Spleen (tissue), 11 donors: ENCODE results near the gene SHC4. TPM values are rescaled to one million over a fixed set of nuclear protein-coding genes. Genes with fewer than 3 reads are reported as not detected.

Experiments
- DNase-seq: peaks from one replicate; pipeline ENCODE4 v3.0.0-alpha.2; 2020
- H3K27ac ChIP-seq, 8 donors: fragments of 200-600 bp; sonication (generic) in 7 of 8; 1 replicate in 4 of 8; 2 replicates in 4 of 8; pipeline versions ENCODE4 v1.5.0 to v1.8.0; 2016 to 2021; ENCODE audit warnings: inconsistent platforms in 4 of 8, mild to moderate bottlenecking in 4 of 8, moderate library complexity in 1 of 8
- H3K27me3 ChIP-seq, 7 donors: fragments of 200-600 bp; sonication (generic) in 6 of 7; replicated peaks in 1 of 7; 1 replicate in 4 of 7; 2 replicates in 3 of 7; pipeline versions ENCODE4 v1.5.0 to v1.8.0; 2016 to 2021; ENCODE audit warnings: inconsistent platforms in 3 of 7, mild to moderate bottlenecking in 1 of 7
- H3K36me3 ChIP-seq, 6 donors: fragments of 200-600 bp; sonication (generic) in 5 of 6; 1 replicate in 4 of 6; 2 replicates in 2 of 6; pipeline versions ENCODE4 v1.5.0 to v1.8.0; 2016 to 2021; ENCODE audit warnings: inconsistent platforms in 2 of 6
- H3K4me1 ChIP-seq, 6 donors: fragments of 200-600 bp; sonication (generic) in 5 of 6; 1 replicate in 3 of 6; 2 replicates in 3 of 6; pipeline versions ENCODE4 v1.5.0 to v1.8.0; 2016 to 2021; ENCODE audit warnings: inconsistent platforms in 3 of 6
- H3K4me3 ChIP-seq, 8 donors: fragments of 200-600 bp; sonication (generic) in 7 of 8; 1 replicate in 4 of 8; 2 replicates in 4 of 8; pipeline versions ENCODE4 v1.5.0 to v1.8.0; 2016 to 2021; ENCODE audit warnings: inconsistent platforms in 4 of 8, mild to moderate bottlenecking in 4 of 8, moderate library complexity in 2 of 8
- H3K9me3 ChIP-seq, 8 donors: fragments of 200-600 bp; sonication (generic) in 7 of 8; 1 replicate in 4 of 8; 2 replicates in 4 of 8; pipeline versions ENCODE4 v1.5.0 to v1.8.0; 2016 to 2021; ENCODE audit warnings: inconsistent platforms in 4 of 8
- POLR2A ChIP-seq, 3 donors: fragments of 450-650 bp; IDR thresholded peaks; one replicate each; pipeline ENCODE4 v1.5.1; 2017; ENCODE audit warnings: antibody characterized with exemption in 3 of 3, mild to moderate bottlenecking in 1 of 3
- POLR2AphosphoS5 ChIP-seq, 3 donors: sonication (generic); formaldehyde crosslinking; IDR thresholded peaks; one replicate each; pipeline ENCODE4 v1.5.1; 2017; ENCODE audit warnings: antibody characterized with exemption in 3 of 3
- WGBS, 5 donors: extraction: QIAGEN DNeasy Blood & Tissue Kit in 3 of 5; methylation state at CpG; one replicate each; pipeline versions ENCODE4 v1.1.5 to v1.1.7; 2013 to 2018; 5-methylcytosine and 5-hydroxymethylcytosine counted together
- intact Hi-C: fragments of 100-400 bp; cut with DNase I; formaldehyde crosslinking; loops from one replicate; pipeline ENCODE4 v1.15.0; 2023; ENCODE audit warnings: low total_unique reads
- polyA plus RNA-seq, 3 donors: library from polyadenylated mRNA; stranded (reverse); fragments of 200-250 nt; gene quantifications; one replicate each; pipeline ENCODE4 v1.2.1, GENCODE V29; 2013
- total RNA-seq, 7 donors: library from RNA; depleted of rRNA in 3 of 7; stranded (reverse); fragments of >200 nt in 3 of 7; fragmentation: NEBNext Ultra II Directional in 4 of 7; extraction: Animal tissue kit (Norgen Biotek cat#: 25700) in 4 of 7; gene quantifications; one replicate each; pipeline versions ENCODE4 v1.1.0 to v1.2.1, GENCODE V29; 2016 to 2021
- TF ChIP-seq, protein P1 (sequence below), 11 experiments: fragments of 200-600 bp in 7 of 11; fragments of 450-650 bp in 4 of 11; sonication (generic) in 4 of 11; IDR thresholded peaks in 8 of 11; conservative IDR thresholded peaks in 3 of 11; 1 replicate in 7 of 11; 2 replicates in 4 of 11; pipeline versions ENCODE4 v1.4.0 to v1.8.0; 2016 to 2021; ENCODE audit warnings: antibody characterized with exemption in 11 of 11, inconsistent platforms in 4 of 11, mild to moderate bottlenecking in 1 of 11
- donor health status: healthy with polysubstance abuse.
- donor health status: DM: no; HTN: no; CAD: no; lungs with moderate emphysema.
- donor health status: DM: no; HTN: no; CAD: no.
- donor health status: Bipolar disorder and iron deficiency.
- donor health status: healthy.
- donor health status: DM: no; HTN: no; CAD: no.
- donor health status: DM: yes; HTN: yes; CAD: no.

Gene SHC4
- total and polyA plus RNA-seq, 10 donors = 0.20 to 0.42 (median 0.27) TPM; not detected in 5

DNA sequence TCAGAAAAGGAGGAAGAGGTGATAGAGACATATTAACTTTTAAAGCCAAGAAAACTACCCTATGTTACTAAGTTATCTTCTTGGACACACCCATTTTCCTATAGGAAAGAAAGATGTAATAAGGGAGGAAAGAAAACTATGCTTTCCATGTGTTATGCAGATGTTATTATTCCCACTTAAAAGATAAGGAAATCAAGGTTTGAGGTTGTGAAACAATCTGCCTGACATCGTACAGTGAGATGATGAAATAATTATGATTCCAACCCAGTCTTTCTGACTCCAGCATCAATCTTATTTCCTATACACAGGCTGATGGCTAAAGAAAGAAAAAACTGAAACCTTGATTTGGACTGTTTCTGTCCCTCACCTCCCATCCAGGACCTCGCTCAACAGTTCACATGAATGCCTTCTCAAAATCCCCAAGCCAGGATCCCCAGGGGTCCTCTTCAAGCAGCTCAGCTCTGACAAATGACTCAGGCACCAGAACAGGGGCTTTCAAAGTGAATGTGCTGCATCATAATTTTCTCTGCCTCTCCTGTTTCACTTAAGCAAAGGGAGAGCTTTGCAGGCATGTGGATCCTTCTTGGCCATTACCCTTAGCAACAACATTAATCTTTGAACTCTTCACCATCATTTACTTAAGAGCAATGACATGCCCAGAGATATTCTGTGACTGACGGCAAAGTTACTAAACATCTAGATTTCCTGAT is 98.2 kb downstream of the SHC4 start:
- peaks cover 0 to 5% (median 0%) of the 10 kb centered on the region in 7 donors for H3K27me3 ChIP-seq
- intact Hi-C loops = no loop called here
- H3K4me1 ChIP-seq = peaks cover 0 to 10% (median 0%) of the 10 kb centered on the region in 6 donors
- H3K36me3 ChIP-seq = no peaks in the 10 kb centered on the region
- DNase-seq = no peak
- peak overlapping the region in 2 of 8 donors; percentile 5 to 21 for H3K27ac ChIP-seq
- TF ChIP-seq POLR2A (IDR thresholded peaks at IDR 0.05) (no peak), POLR2AphosphoS5 (IDR thresholded peaks at IDR 0.05) (no peak)
- TF ChIP-seq, protein P1, sequence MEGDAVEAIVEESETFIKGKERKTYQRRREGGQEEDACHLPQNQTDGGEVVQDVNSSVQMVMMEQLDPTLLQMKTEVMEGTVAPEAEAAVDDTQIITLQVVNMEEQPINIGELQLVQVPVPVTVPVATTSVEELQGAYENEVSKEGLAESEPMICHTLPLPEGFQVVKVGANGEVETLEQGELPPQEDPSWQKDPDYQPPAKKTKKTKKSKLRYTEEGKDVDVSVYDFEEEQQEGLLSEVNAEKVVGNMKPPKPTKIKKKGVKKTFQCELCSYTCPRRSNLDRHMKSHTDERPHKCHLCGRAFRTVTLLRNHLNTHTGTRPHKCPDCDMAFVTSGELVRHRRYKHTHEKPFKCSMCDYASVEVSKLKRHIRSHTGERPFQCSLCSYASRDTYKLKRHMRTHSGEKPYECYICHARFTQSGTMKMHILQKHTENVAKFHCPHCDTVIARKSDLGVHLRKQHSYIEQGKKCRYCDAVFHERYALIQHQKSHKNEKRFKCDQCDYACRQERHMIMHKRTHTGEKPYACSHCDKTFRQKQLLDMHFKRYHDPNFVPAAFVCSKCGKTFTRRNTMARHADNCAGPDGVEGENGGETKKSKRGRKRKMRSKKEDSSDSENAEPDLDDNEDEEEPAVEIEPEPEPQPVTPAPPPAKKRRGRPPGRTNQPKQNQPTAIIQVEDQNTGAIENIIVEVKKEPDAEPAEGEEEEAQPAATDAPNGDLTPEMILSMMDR (IDR thresholded peaks at IDR 0.05 in 8 of 11, conservative IDR thresholded peaks at IDR 0.05 in 3 of 11) = no peak
- no peaks in the 10 kb centered on the region for H3K9me3 ChIP-seq
- 56 to 78% (median 65%) methylated on average over 3 of the region's 3 CpGs for WGBS, 5 donors
- H3K4me3 ChIP-seq = no peak overlapping the region

DNA sequence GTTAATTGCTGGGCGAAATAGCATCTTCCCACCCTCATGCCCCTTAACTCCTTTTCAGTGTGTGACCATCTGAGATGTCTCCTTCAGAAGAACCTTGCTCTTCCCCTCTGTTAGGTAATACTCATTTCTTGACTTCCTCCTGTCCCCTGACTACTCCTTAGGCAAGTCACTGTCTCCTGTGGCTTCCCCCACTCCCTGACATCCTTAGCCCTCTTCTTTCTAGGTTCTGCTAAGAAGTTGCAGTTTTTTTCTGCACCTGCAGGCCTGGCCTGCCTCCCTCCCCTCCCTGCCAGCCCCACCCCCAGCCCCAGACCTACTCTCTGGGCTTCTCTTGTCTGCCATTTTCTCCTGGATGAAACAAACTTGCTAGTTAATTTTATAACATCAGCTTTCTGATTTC is 101.0 kb downstream of the SHC4 start:
- Histone ChIP-seq H3K4me3 (no peak overlapping the region), H3K4me1 (peaks cover 0 to 10% (median 0%) of the 10 kb centered on the region in 6 donors), H3K36me3 (no peaks in the 10 kb centered on the region), H3K27ac (no peak overlapping the region), H3K27me3 (no peaks in the 10 kb centered on the region), H3K9me3 (no peaks in the 10 kb centered on the region)
- TF ChIP-seq POLR2A (IDR thresholded peaks at IDR 0.05) (no peak), POLR2AphosphoS5 (IDR thresholded peaks at IDR 0.05) (no peak)
- TF ChIP-seq, protein P1 (IDR thresholded peaks at IDR 0.05 in 8 of 11, conservative IDR thresholded peaks at IDR 0.05 in 3 of 11) = no peak
- no peak for DNase-seq
- WGBS, 5 donors = 81 to 100% (median 93%) methylated on average over 1 of the region's 1 CpG
- intact Hi-C loops = loop anchor here (5.0 kb wide), 3 partner anchors 285 to 1280 kb away; partner anchors contain the start of gene FGF7

DNA sequence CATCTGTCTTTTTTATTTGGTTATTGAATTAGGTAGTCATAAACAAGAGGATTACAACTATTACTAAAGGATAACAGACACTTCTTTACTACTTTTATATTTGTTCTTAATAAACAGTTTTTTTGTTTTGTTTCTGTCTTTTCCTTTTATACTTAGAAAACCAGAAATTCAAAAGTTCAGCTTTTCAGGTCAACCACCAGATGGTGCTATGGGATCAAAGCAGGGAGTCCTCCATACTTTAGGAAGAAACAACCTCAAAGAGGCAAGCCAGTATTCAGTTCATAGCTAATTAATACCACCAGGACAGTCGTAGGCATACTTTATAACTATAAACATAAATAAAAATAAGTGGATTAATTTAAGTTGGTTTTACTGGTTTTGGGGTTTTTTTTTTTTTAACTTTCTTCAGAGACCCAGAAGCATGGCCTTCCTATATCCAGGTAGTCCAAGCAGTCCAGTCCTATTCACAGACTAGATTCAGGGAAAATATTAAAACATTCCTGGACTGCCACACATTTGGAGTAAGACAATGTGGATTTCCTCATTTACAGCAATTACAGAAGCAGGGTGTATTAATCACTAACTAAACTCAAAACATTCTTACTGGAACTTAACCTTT is 101.8 kb downstream of the SHC4 start:
- WGBS, 5 donors = 5 to 27% (median 8%) methylated on average over 1 of the region's 1 CpG
- intact Hi-C loops = loop anchor here (5.0 kb wide), 3 partner anchors 285 to 1280 kb away; partner anchors contain the start of gene FGF7
- no peaks in the 10 kb centered on the region for H3K27me3 ChIP-seq
- TF ChIP-seq, protein P1 (IDR thresholded peaks at IDR 0.05 in 8 of 11, conservative IDR thresholded peaks at IDR 0.05 in 3 of 11) = peak; percentile 46 to 83 (median 70)
- TF ChIP-seq POLR2A (IDR thresholded peaks at IDR 0.05) = no peak
- H3K36me3 ChIP-seq = no peaks in the 10 kb centered on the region
- DNase-seq = no peak
- peaks cover 0 to 10% (median 0%) of the 10 kb centered on the region in 6 donors for H3K4me1 ChIP-seq
- no peak overlapping the region for H3K27ac ChIP-seq
- H3K9me3 ChIP-seq = no peaks in the 10 kb centered on the region
- no peak overlapping the region for H3K4me3 ChIP-seq

DNA sequence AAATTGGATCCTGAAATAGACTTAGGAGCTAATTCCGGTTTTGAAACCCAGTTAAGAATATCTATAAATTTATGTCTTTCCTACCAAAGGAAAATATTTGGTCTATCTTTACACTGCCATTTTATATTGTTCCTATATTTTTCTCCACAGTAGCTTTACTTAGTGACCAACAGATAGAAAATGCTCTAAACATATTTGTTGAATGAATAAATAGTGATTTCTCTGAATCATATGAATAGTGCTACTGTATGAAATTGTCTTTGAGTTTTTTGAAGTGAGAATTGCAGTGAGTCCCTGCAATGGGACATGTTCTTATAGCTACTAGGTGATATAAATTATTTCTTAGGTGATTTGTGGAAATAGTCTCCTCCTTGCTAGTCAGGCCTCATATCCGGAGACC is 104.3 kb downstream of the SHC4 start:
- 90 to 95% (median 91%) methylated on average over 2 of the region's 2 CpGs for WGBS, 5 donors
- Histone ChIP-seq H3K27ac (no peak overlapping the region), H3K4me3 (no peak overlapping the region), H3K4me1 (peaks cover 0 to 10% (median 0%) of the 10 kb centered on the region in 6 donors), H3K36me3 (no peaks in the 10 kb centered on the region), H3K9me3 (no peaks in the 10 kb centered on the region), H3K27me3 (no peaks in the 10 kb centered on the region)
- intact Hi-C loops = no loop called here
- DNase-seq = no peak
- TF ChIP-seq POLR2AphosphoS5 (IDR thresholded peaks at IDR 0.05) = no peak
- TF ChIP-seq, protein P1 (IDR thresholded peaks at IDR 0.05 in 8 of 11, conservative IDR thresholded peaks at IDR 0.05 in 3 of 11) = no peak
- no peak for TF ChIP-seq POLR2A (IDR thresholded peaks at IDR 0.05)
